Pericardium fibroblast (primary cell): ENCODE data around the gene RLN1. TPM values are rescaled to one million over a fixed set of nuclear protein-coding genes. Genes with fewer than 3 reads are reported as not detected.

ENCODE experiments used
- total RNA-seq: library from RNA; depleted of rRNA; stranded (reverse); fragments of >200 nt; gene quantifications from 2 replicates; pipeline ENCODE4 v1.2.3, GENCODE V29; 2015

RLN1 gene, protein sequence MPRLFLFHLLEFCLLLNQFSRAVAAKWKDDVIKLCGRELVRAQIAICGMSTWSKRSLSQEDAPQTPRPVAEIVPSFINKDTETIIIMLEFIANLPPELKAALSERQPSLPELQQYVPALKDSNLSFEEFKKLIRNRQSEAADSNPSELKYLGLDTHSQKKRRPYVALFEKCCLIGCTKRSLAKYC
- total RNA-seq = 3.7 TPM in 1 of 2 replicates, not detected in the other

DNA sequence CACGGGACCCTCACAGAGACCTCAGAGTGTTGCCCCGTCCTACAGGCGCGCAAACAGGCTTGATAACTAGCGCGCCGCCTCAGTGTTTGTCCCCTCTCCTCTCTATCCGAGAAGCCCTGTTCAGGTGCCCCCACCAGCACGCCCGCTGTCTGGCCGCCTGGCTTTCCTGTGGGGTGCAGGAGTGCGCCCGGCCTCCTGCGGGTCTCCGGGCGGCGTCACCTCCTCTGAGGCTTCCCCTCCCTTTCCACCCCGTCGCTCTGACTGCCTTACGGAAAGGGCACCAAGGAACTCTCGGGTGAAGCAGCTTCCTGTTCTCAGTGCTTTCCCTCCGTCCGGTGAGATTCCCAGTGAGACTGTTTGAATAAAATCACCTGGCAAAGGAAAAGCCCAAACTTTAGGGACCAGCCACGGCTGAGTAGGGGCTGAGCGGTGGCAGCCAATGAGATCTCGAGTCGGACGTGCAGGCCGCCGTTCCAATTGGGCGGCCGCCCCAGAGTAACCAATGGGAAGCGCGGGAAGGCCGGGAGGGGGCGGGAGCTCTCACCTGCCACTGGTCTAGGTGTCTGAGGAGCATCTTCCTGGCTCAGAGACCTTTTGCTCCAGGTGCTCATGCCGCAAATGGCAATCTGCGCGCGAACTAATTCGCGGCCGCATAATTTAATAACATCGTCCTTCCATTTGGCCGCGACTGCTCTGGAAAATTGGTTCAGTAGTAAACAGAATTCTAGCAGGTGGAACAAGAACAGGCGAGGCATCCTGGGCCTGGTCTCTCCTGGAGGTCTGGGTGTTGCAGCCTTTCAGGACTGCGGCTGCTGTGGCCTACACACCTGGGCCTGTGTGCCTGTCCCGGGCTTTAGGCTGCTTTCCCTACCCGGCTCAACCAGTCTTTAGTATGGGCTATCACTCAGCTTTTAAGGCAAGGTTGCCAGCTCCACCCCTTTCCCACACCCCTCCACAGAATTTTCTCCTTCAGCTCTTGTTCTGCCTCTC lies at the start of gene RLN1:
Gene RLN1, minus strand, starts transcription at position 885 of the 990 bp plus-strand sequence. Its CDS starts 130 bp downstream, at position 755.

DNA sequence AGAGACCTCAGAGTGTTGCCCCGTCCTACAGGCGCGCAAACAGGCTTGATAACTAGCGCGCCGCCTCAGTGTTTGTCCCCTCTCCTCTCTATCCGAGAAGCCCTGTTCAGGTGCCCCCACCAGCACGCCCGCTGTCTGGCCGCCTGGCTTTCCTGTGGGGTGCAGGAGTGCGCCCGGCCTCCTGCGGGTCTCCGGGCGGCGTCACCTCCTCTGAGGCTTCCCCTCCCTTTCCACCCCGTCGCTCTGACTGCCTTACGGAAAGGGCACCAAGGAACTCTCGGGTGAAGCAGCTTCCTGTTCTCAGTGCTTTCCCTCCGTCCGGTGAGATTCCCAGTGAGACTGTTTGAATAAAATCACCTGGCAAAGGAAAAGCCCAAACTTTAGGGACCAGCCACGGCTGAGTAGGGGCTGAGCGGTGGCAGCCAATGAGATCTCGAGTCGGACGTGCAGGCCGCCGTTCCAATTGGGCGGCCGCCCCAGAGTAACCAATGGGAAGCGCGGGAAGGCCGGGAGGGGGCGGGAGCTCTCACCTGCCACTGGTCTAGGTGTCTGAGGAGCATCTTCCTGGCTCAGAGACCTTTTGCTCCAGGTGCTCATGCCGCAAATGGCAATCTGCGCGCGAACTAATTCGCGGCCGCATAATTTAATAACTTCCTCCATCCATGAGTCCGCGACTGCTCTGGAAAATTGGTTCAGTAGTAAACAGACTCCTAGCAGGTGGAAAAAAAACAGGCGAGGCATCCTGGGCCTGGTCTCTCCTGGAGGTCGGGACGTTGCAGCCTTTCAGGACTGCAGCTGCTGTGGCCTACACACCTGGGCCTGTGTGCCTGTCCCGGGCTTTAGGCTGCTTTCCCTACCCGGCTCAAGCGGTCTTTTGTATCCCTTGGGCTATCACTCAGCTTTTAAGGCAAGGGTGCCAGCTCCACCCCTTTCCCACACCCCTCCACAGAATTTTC lies 35.6 kb downstream of the RLN1 start, which contains the start of gene RLN2:
Gene RLN2, minus strand, starts transcription at position 877 of the 956 bp plus-strand sequence. Its CDS starts 136 bp downstream, at position 741.

Other genes with a start within 250 kb of the RLN1 start
- gene INSL6, start 154.2 kb downstream of the RLN1 start, total RNA-seq = not detected in 2 replicates
- not detected in 2 replicates for gene INSL4, start 108.5 kb downstream of the RLN1 start, total RNA-seq
- not detected in 2 replicates for gene RLN2, start 35.2 kb downstream of the RLN1 start, total RNA-seq
- gene PLGRKT, start 98.0 kb upstream of the RLN1 start, total RNA-seq = 21.1 and 21.4 TPM in 2 replicates
- gene CD274, start 110.7 kb upstream of the RLN1 start, total RNA-seq = 0.43 and 4.4 TPM in 2 replicates
- 0.77 and 10.7 TPM in 2 replicates for gene PDCD1LG2, start 170.7 kb upstream of the RLN1 start, total RNA-seq